ENCODE measurements around the gene PLPP7. TPM values are rescaled to one million over a fixed set of nuclear protein-coding genes. Genes with fewer than 3 reads are reported as not detected.

PLPP7 gene
- total and polyA plus RNA-seq, 4 donors, result 0.18 to 0.59 (median 0.51) TPM; not detected in 1

DNA sequence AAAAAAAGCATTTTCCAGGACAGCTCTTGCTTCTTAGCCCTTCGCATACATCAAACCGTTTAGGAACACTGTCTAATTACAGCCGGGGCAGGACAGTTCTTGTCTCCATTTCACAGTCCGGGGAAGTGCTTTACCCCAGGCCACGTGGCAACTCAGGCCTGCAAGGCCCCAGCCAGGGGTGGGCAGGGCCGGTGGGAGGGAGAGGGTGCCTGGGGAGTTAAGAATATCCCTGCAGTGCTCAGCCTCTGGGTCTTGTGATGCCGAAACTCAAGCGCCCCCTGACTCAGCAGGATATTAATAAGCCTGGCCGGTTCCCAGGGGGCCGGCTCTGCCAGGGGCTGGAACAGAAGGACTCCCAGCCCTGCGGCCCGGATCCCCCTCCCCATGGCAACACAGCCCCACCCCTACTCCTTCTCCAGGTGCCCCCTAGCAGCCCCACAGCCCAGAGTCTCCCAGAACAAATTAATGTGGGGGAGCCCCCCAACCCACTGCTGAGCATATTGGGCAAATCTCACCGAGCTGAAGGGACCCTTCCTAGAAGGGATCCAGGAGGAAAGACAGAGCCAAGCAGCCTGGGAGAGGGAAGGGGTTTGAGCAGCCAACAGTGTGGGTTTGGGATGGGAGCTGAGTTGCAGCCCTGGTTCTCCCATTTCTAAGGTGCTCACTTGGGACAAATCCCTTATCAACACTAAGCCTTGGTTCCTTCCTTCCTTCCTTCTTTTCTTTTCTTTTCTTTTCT lies 45.3 kb downstream of the PLPP7 start:
- Histone ChIP-seq H3K4me3 (ENCODE audit: low read depth in 1 of 3, low read length in 3 of 3) (no peak overlapping the region), H3K27ac (ENCODE audit: low read depth in 1 of 2, low read length in 2 of 2) (no peak overlapping the region), H3K4me1 (ENCODE audit: control insufficient read depth in 4 of 4, insufficient read depth in 4 of 4, low read length in 3 of 4) (no peaks in the 10 kb centered on the region), H3K9ac (ENCODE audit: low read depth in 1 of 2, low read length in 2 of 2) (no peak overlapping the region), H3K9me3 (ENCODE audit: control insufficient read depth in 4 of 4, low read length in 3 of 4) (no peaks in the 10 kb centered on the region), H3K36me3 (ENCODE audit: control insufficient read depth in 4 of 4, insufficient read depth in 3 of 4, low read depth in 1 of 4, low read length in 3 of 4) (no peaks in the 10 kb centered on the region), H3K27me3 (ENCODE audit: control insufficient read depth in 4 of 4, insufficient read depth in 4 of 4, low read length in 3 of 4) (no peaks in the 10 kb centered on the region)
- no peak for DNase-seq (ENCODE audit: low spot score)
- TF ChIP-seq TAF1 (conservative IDR thresholded peaks at IDR 0.05) (no peak), HNF4A (conservative IDR thresholded peaks at IDR 0.05) (no peak), NR2F2 (IDR thresholded peaks at IDR 0.05) (no peak), HNF4G (IDR thresholded peaks at IDR 0.05) (no peak), EGR1 (IDR thresholded peaks at IDR 0.05; ENCODE audit: low read depth in 2 of 2) (no peak), JUND (IDR thresholded peaks at IDR 0.05) (no peak), RXRA (IDR thresholded peaks at IDR 0.05) (no peak), FOXA1 (IDR thresholded peaks at IDR 0.05) (no peak), GABPA (IDR thresholded peaks at IDR 0.05 in 1 of 2, conservative IDR thresholded peaks at IDR 0.05 in 1 of 2) (no peak), RAD21 (IDR thresholded peaks at IDR 0.05) (no peak)
- TF ChIP-seq, protein P1, sequence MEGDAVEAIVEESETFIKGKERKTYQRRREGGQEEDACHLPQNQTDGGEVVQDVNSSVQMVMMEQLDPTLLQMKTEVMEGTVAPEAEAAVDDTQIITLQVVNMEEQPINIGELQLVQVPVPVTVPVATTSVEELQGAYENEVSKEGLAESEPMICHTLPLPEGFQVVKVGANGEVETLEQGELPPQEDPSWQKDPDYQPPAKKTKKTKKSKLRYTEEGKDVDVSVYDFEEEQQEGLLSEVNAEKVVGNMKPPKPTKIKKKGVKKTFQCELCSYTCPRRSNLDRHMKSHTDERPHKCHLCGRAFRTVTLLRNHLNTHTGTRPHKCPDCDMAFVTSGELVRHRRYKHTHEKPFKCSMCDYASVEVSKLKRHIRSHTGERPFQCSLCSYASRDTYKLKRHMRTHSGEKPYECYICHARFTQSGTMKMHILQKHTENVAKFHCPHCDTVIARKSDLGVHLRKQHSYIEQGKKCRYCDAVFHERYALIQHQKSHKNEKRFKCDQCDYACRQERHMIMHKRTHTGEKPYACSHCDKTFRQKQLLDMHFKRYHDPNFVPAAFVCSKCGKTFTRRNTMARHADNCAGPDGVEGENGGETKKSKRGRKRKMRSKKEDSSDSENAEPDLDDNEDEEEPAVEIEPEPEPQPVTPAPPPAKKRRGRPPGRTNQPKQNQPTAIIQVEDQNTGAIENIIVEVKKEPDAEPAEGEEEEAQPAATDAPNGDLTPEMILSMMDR (IDR thresholded peaks at IDR 0.05; ENCODE audit: low read depth, low read length, missing input control), result no peak
- TF ChIP-seq, protein P2, sequence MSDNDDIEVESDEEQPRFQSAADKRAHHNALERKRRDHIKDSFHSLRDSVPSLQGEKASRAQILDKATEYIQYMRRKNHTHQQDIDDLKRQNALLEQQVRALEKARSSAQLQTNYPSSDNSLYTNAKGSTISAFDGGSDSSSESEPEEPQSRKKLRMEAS (IDR thresholded peaks at IDR 0.05), result no peak
- TF ChIP-seq, protein P3, sequence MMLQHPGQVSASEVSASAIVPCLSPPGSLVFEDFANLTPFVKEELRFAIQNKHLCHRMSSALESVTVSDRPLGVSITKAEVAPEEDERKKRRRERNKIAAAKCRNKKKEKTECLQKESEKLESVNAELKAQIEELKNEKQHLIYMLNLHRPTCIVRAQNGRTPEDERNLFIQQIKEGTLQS (IDR thresholded peaks at IDR 0.05), result no peak
- TF ChIP-seq, protein P4, sequence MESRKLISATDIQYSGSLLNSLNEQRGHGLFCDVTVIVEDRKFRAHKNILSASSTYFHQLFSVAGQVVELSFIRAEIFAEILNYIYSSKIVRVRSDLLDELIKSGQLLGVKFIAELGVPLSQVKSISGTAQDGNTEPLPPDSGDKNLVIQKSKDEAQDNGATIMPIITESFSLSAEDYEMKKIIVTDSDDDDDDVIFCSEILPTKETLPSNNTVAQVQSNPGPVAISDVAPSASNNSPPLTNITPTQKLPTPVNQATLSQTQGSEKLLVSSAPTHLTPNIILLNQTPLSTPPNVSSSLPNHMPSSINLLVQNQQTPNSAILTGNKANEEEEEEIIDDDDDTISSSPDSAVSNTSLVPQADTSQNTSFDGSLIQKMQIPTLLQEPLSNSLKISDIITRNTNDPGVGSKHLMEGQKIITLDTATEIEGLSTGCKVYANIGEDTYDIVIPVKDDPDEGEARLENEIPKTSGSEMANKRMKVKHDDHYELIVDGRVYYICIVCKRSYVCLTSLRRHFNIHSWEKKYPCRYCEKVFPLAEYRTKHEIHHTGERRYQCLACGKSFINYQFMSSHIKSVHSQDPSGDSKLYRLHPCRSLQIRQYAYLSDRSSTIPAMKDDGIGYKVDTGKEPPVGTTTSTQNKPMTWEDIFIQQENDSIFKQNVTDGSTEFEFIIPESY (IDR thresholded peaks at IDR 0.05), result no peak
- WGBS, result 58% methylated on average over 13 of the region's 13 CpGs

DNA sequence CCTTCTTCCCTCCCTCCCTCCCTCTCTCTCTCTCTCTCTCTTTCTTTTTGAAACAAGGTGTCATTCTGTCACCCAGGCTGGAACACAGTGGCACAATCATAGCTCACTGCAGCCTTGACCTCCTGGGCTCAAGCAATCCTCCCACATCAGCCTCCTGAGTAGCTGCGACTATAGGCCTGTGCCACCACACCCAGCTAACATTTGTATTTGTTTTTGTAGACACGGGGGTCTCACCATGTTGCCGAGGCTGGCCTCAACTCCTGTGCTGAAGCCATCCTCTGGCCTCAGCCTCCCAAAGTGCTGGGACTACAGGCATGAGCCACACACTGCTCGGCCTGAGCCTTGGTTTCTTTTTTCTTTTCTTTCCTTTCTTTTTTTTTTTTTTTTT lies 45.8 kb downstream of the PLPP7 start:
- Histone ChIP-seq H3K9ac (ENCODE audit: low read depth in 1 of 2, low read length in 2 of 2) (no peak overlapping the region), H3K36me3 (ENCODE audit: control insufficient read depth in 4 of 4, insufficient read depth in 3 of 4, low read depth in 1 of 4, low read length in 3 of 4) (no peaks in the 10 kb centered on the region), H3K27me3 (ENCODE audit: control insufficient read depth in 4 of 4, insufficient read depth in 4 of 4, low read length in 3 of 4) (no peaks in the 10 kb centered on the region), H3K4me1 (ENCODE audit: control insufficient read depth in 4 of 4, insufficient read depth in 4 of 4, low read length in 3 of 4) (no peaks in the 10 kb centered on the region), H3K4me3 (ENCODE audit: low read depth in 1 of 3, low read length in 3 of 3) (no peak overlapping the region), H3K27ac (ENCODE audit: low read depth in 1 of 2, low read length in 2 of 2) (no peak overlapping the region), H3K9me3 (ENCODE audit: control insufficient read depth in 4 of 4, low read length in 3 of 4) (no peaks in the 10 kb centered on the region)
- no peak for DNase-seq (ENCODE audit: low spot score)
- 69% methylated on average over 4 of the region's 4 CpGs for WGBS
- TF ChIP-seq, protein P5, sequence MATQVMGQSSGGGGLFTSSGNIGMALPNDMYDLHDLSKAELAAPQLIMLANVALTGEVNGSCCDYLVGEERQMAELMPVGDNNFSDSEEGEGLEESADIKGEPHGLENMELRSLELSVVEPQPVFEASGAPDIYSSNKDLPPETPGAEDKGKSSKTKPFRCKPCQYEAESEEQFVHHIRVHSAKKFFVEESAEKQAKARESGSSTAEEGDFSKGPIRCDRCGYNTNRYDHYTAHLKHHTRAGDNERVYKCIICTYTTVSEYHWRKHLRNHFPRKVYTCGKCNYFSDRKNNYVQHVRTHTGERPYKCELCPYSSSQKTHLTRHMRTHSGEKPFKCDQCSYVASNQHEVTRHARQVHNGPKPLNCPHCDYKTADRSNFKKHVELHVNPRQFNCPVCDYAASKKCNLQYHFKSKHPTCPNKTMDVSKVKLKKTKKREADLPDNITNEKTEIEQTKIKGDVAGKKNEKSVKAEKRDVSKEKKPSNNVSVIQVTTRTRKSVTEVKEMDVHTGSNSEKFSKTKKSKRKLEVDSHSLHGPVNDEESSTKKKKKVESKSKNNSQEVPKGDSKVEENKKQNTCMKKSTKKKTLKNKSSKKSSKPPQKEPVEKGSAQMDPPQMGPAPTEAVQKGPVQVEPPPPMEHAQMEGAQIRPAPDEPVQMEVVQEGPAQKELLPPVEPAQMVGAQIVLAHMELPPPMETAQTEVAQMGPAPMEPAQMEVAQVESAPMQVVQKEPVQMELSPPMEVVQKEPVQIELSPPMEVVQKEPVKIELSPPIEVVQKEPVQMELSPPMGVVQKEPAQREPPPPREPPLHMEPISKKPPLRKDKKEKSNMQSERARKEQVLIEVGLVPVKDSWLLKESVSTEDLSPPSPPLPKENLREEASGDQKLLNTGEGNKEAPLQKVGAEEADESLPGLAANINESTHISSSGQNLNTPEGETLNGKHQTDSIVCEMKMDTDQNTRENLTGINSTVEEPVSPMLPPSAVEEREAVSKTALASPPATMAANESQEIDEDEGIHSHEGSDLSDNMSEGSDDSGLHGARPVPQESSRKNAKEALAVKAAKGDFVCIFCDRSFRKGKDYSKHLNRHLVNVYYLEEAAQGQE (IDR thresholded peaks at IDR 0.05), result no peak
- TF ChIP-seq, protein P1 (IDR thresholded peaks at IDR 0.05; ENCODE audit: low read depth, low read length, missing input control), result no peak
- TF ChIP-seq NR2F2 (IDR thresholded peaks at IDR 0.05), result no peak
- no peak for TF ChIP-seq SP1 (IDR thresholded peaks at IDR 0.05)
- TF ChIP-seq, protein P2 (IDR thresholded peaks at IDR 0.05), result no peak
- TF ChIP-seq YY1 (IDR thresholded peaks at IDR 0.05), result no peak
- no peak for TF ChIP-seq HNF4G (IDR thresholded peaks at IDR 0.05)
- no peak for TF ChIP-seq EGR1 (IDR thresholded peaks at IDR 0.05; ENCODE audit: low read depth in 2 of 2)
- TF ChIP-seq FOXA1 (IDR thresholded peaks at IDR 0.05), result no peak
- no peak for TF ChIP-seq FOXA2 (IDR thresholded peaks at IDR 0.05)
- no peak for TF ChIP-seq TAF1 (conservative IDR thresholded peaks at IDR 0.05)
- TF ChIP-seq, protein P3 (IDR thresholded peaks at IDR 0.05), result no peak

Data from liver (tissue), 9 donors.